HL-60/S4 treated with retinoic acid at 250 ng/mL for 4 days and 3 days (cell line): Measurements from ENCODE around the gene SEMG2.

Experiments used
- in situ Hi-C: fragments of 300-500 bp; cut with MboI; formaldehyde crosslinking; loops from 2 replicates; pipeline ENCODE4 v1.7.0; 2022; ENCODE audit warnings: low sequenced_read_pairs

SEMG2 gene

DNA sequence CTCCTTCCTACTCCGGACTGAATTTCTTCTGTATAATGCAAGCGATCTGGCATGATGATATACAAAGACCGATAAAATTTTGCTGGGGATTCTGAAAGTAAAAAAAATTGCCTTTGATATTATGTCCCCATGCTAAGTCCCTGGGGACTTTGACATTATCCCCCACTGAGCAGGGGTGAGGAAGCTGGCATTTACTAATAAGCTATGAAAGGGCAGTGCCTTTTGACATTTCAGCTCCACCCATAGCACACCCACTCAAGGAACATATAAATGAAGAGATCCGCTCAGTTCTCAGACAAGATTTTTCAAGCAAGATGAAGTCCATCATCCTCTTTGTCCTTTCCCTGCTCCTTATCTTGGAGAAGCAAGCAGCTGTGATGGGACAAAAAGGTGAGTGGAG lies at the start of gene SEMG2:
TSS of gene SEMG2 (plus strand) at position 298 of the 400 bp plus-strand sequence. CDS start at position 315, 17 bp downstream.
- in situ Hi-C loops: no loop called here

DNA sequence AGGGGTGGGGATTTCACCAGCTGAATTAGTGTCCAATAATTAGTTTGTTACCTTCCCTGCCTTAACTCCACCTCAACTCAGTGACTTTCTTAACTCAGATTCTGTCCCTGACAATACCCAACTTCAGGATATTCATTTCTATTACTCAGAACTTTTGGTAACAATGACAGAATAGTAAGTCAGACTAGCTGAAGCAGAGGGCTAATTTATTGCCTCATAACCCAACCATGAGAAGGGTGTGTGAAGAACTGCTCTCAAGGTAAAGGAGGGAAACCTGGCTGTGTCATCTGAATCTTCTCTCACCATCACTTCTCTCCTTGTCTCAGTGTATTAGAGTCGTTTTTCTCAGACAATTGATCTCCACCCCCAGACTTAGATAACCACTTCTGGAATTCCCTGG lies 47.7 kb upstream of the SEMG2 start:
- in situ Hi-C loops: no loop called here

DNA sequence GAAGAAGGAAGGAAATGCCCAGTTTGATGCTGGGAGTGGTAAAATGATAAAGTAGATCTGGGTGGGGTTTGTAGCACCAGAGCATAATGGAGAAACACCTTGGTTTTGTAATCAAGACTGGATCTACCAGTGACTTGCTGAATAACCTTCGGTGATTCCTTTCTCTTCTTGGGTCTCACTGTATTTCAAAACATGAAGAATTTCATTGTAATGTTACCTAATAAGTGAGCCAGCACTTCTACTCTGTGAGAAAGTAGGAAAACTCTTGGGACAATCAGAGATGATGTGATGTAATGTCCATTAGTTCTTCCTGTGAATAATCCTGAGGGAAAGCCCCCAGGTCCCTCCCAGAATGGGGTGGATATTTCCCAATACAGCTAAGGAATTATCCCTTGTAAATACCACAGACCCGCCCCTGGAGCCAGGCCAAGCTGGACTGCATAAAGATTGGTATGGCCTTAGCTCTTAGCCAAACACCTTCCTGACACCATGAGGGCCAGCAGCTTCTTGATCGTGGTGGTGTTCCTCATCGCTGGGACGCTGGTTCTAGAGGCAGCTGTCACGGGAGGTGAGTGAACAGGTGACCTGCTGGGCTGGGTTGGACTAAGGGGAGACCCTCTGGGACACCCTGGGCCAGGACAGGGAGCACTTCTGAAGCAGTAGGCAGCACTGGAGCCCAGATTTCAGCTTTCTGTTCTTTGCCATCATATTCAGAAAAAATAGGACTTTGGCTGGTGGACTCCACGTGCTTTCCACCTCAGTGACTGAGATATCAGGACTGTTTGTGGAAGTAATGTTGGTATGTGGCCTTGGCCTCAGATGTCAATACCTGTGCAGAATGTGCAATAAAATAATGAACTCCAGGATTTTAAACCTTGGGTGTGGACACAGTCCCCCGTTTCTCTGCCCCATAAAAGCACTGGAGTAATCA lies 46.5 kb upstream of the SEMG2 start, which contains the start of gene PI3:
TSS of gene PI3 (plus strand) at position 469 of the 931 bp plus-strand sequence. CDS start at position 490, 21 bp downstream.
- in situ Hi-C loops: no loop called here

DNA sequence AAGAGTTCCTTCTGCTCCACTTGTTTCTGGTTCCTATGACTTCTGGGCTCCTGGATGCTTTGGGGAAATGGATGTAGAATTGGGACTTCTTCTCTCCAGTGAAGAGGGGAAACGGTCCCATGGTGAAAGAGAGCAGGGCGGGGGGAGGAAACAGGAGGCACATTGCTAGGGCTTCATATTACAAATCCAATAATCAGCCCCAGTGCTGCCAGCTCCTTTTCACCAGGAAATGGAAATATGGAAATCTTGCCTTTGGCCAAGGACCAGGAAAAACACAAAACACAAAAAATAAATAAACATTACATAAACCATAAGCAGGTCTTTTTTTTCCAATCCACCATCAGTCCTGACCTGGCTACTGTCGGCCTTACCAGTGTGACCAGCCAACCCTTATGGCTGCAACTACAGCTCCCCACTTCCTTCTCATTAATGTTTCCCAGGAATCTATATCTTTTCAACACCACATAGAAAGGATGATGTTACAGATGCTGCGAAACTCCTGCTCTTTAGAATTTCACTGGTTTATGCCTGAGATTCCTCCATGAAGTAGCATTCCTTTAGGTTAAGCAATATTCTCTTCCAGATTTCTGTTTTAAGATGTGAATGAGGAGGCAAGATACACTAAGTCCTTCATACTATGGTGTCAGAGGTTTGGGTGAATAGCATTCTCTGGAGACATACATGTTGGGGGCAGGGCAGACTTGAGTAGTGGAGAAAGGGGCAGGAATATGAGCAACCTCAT lies 44.5 kb upstream of the SEMG2 start:
- in situ Hi-C loops: no loop called here

- in situ Hi-C loops: no loop called here
These were observed 42.0 kb upstream of the SEMG2 start for GRCh38 chr20:45179166-45179565.

GRCh38 chr20:45181639-45182038 lies 39.5 kb upstream of the SEMG2 start:
- in situ Hi-C loops: no loop called here

- in situ Hi-C loops: no loop called here
These were observed 38.1 kb upstream of the SEMG2 start for GRCh38 chr20:45183084-45183483.

GRCh38 chr20:45187693-45188092 lies 33.5 kb upstream of the SEMG2 start:
- in situ Hi-C loops: no loop called here

DNA sequence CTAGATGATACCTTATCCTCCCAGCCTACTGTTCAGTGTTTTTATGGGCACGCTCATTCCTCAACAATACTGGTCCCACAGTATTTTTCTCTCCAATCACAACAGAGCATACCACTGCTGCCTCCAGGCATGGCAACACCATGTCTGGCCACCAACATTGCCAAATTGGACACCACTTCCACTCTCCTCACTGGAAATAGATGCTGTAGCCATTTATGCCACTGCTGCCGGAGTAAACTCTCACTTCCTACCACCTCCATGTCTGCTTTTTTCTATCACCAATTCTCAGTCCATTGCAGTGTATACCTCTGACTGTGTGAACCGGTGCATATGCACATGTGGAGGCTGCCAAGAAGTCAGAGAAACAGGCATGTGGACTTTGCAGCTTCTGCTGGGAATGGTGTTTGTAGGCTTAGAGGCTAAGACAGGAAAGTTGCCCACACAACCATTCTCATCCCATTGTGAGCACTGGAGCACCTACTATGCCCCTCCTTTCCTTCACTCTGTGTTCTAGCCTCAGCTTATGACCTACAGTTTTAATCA lies 32.0 kb upstream of the SEMG2 start:
- in situ Hi-C loops: no loop called here

DNA sequence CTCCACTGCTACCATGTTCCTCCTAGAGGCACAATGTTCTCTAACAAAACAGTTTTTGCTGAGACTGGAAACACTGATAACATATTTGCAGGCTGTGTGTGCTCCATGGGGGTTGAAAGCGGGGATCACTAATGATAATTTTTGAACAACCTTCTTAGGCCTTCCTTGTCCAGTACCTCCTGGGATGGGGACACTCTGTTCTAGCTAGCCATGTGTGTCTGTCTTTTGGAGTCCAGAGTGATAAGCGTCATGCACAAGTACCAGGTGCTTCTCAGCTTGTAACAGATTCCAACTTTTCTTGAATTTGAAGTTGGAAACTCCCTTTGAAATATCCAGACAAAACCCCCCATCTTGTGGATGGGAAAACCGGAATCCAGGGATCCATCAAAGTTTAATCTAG lies 31.3 kb upstream of the SEMG2 start:
- in situ Hi-C loops: no loop called here

DNA sequence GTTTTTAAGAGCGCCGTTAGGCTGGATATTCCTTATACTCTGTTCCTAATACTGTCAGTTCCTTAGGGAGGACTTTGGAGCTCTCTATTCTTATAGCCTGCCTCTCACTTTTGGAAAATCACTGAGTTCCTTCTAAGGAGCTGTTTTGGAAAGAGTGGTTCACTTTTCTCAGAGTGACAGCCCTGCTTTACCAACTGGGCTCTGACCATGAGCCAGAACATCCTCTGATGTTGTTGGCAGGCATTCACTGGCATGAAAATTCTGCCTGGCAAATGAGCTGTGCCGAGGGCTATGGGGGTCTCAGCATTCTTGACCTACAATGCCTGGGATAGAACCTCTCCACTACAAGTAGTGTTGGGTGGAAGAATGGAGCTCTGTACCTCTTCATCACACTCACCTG lies 29.2 kb upstream of the SEMG2 start:
- in situ Hi-C loops: no loop called here

GRCh38 chr20:45193331-45193730 lies 27.8 kb upstream of the SEMG2 start:
- in situ Hi-C loops: no loop called here

DNA sequence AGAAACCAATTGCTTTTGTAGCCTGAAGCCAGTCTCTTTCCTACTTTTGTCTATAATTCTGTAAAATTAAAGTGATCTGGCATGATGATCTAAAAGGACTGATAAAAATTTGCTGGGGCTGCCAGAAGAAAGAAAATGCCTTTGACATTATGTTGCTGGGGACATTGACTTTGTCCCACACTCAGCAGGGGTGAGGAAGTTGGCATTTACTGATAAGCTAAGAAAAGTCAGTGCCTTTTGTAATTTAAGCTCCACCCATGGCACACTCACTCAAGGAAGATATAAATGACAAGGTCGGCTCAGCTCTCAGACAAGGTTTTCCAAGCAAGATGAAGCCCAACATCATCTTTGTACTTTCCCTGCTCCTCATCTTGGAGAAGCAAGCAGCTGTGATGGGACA lies 14.4 kb upstream of the SEMG2 start, which contains the start of gene SEMG1:
TSS of gene SEMG1 (plus strand) at position 309 of the 400 bp plus-strand sequence. CDS start at position 330, 21 bp downstream.
- in situ Hi-C loops: no loop called here

DNA sequence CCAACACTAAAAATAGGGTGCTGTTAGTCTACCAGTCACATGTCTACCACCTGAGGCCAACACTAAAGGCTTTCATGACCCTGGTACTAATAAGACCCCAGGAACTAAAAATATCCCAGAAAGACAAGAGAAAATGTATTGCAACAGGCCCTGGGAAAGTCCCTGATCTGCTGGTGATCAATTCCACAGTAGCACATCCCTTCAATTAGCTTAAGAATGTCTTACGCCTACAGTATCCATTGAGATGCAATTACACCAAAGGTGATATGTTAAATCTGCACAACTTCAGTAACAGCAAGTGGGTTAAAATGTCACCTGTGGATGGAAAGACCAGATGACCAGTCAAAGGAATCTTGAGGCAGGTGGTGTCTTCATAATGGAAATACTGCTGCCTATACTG lies 11.2 kb upstream of the SEMG2 start:
- in situ Hi-C loops: no loop called here

GRCh38 chr20:45211569-45212474 lies 9.4 kb upstream of the SEMG2 start:
- in situ Hi-C loops: no loop called here

DNA sequence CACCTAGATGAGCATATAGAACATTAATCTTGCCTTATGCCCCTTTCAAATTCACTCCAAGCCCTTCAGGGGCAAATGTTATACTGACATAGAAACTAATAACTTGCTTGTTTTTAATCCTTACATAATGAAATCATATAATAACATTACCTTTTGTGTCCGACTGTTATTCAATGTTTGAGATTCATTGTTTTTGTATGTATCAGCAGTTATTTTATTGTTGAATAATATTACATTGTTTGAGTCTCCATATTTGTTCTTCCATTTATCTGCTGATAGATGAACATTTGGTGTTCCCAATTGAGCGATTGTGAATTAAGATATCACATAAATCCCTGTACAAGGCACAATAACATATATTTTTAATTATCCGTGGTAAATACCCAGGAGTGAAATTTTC lies 8.3 kb upstream of the SEMG2 start:
- in situ Hi-C loops: no loop called here

- in situ Hi-C loops: no loop called here
These were observed 3.0 kb upstream of the SEMG2 start for GRCh38 chr20:45218124-45218523.

DNA sequence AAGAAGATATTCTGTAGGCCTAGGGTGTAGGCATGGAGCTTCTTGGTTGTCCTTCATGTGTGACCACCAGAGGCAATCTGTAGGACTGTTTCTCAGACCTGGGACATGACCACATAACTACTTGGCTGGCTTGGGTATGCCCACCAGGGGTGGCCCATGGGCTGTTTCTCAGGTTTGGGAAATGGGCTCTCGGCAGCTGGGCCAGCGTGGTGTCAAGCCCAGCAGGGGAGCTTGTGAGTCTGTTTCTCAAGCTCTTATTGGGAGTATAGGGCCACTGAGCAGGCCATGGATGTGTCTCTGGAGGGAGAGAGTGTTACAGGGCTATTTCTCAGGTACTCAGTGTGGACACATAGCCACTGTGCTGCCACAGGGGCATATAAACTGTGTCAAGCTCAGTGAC lies 2.5 kb upstream of the SEMG2 start:
- in situ Hi-C loops: no loop called here

DNA sequence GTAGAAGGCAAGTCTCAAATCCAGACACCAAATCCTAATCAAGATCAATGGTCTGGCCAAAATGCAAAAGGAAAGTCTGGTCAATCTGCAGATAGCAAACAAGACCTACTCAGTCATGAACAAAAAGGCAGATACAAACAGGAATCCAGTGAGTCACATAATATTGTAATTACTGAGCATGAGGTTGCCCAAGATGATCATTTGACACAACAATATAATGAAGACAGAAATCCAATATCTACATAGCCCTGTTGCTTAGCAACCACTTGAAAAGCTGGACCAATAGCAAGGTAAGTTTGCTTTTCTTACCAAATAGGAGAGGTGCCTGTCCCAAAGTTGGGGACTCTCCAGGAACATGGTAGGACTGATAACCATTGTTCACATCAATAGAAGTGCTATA lies 2.0 kb downstream of the SEMG2 start:
- in situ Hi-C loops: no loop called here

GRCh38 chr20:45226287-45226686 lies 5.1 kb downstream of the SEMG2 start:
- in situ Hi-C loops: no loop called here
